Measurements from ENCODE around the gene PXN.
A peak's percentile ranks its signal among the peaks of the same experiment; 100 is the strongest.
"Not testable (repeated sequence)": the region's sequence is repeated elsewhere in the genome, so short reads cannot be mapped to it uniquely, and the experiment has no call there.

The PXN gene

GRCh38 chr12:120261951-120262851, 3.3 kb downstream of the PXN start:
- no peak for DNase-seq

DNA sequence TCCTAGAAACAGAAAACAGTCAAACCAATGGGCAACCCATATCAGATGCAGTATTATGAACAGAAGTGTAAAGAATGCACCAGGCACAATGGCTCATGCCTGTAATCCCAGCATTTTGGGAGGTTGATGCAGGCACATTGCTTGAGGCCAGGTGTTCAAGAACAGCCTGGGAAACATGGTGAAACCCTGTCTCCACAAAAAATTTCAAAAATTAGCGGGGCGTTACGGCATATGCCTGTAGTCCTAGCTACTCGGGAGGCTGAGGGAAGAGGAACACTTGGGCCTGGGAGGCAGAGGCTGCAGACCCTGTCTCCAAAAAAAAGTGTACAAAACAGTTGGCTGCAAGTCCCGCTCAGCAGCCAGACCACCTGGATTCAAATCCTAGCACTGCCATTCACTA, 4.9 kb downstream of the PXN start:
- DNase-seq: no peak

- no peak for DNase-seq
Observed at GRCh38 chr12:120259418-120260202, 5.9 kb downstream of the PXN start.

DNA sequence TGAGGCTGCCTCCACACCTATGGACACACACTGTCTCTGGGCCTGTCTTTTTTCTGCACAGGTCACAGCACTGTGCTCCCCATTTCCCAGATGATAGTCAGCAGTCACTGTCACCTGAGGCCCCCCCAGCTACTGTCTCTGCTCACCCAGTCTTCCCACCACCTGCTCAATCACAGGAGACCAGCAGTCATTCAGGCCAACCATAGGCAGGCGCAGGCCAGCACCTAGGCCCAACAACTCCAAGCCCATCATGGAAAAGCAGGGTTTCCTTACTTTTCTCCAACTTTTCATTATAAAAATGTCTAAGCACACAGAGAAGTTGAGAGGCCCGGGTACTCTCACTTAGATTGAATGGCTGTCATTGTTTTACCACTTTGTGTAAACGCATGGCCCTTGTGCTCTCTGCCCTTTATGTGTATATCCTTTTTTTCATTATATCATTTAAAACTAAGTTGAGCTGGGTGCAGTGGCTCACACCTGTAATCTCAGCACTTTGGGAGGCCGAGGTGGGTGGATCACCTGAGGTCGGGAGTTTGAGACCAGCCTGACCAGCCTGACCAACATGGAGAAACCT, 7.1 kb downstream of the PXN start:
- no peak for DNase-seq

- no peak for DNase-seq
Observed at GRCh38 chr12:120257041-120257821, 8.3 kb downstream of the PXN start.

- no peak for DNase-seq
Observed at GRCh38 chr12:120254809-120255208, 10.7 kb downstream of the PXN start.

DNA sequence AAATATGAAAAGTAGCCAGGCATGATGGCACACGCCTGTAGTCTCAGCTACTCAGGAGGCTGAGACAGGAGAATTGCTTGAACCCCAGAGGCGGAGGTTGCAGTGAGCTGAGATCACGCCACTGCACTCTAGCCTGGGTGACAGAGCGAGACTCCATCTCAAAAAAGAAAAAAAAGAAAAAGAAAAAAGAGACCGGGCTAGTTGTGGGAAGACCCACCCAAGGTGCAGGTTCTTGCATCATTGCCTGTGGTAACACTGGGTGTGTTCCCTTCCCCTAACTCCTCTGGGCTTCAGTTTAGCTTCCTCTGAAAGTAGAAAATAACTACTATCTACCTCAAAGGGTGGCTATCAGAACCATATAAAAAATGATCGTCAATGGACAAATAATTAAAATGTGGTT, 12.2 kb downstream of the PXN start:
- peak; percentile 70 to 74 for DNase-seq

DNA sequence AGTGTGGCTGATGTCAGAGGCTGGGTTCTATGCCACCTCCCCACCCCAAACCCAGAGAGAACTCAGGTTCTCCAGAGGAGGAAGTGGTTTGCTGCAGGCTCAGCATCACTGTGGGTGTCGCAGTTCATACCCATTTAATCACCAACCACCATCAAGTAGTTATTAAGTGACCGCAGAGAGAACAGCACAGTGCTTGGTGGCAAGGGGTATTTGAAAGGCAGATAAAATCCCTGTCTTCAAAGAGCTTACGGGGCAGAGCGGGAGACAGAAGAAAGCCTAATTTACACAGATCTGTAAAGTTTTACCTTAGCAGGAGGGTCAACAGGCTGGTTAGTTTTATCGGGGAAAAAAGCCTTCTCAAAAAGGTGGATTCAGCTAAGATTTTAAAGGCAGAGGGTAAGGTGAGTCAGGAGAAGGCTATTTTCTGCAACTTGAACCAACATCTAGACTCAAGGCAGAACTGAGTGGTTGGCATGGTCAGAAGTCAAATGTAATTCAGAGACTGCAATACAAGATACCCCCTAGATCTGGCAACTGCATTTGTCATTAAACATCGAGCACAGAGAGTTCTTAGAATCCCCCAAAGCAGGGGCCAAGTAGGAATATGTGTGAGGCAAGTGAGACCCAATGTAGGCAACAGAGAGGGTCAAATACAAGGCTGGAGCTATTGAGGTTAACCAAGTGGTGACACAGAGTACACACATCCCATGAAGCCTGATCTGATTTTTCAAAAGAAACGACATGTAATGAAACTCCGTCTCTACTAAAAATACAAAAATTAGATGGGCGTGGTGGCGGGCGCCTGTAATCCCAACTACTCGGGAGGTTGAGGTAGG, 13.2 kb downstream of the PXN start:
- peak; percentile 87 for DNase-seq

DNA sequence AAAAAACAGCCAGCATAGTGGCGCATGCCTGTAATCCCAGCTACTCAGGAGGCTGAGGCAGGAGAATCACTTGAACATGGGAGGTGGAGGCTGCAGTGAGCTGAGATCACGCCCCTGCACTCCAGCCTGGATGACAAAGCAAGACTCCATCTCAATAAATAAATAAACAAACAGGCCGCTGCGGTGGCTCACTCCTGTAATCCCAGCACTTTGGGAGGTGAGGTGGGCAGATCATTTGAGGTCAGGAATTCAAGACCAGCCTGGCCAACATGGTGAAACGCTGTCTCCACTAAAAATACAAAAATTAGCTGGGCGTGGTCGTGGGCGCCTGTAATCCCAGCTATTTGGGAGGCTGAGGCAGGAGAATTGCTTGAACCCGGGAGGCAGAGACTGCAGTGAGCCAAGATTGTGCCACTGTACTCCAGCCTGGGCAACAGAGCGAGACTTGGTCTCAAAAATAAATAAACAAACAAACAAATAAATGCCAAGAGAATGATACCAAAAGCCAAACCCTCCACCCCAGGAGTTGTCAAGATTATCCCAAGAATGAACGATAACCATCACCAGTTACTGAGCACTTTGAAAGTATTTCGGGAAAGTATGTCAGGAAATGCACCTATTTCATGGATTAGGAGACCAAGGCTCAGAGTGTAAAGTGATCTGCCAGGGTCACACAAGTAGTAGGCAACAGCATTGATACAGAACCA, 14.0 kb downstream of the PXN start:
- DNase-seq: not testable (repeated sequence)

- DNase-seq: peak; percentile 48 to 62
Observed at GRCh38 chr12:120249875-120250795, 15.4 kb downstream of the PXN start.

GRCh38 chr12:120249266-120249874, 16.2 kb downstream of the PXN start:
- DNase-seq: no peak

DNA sequence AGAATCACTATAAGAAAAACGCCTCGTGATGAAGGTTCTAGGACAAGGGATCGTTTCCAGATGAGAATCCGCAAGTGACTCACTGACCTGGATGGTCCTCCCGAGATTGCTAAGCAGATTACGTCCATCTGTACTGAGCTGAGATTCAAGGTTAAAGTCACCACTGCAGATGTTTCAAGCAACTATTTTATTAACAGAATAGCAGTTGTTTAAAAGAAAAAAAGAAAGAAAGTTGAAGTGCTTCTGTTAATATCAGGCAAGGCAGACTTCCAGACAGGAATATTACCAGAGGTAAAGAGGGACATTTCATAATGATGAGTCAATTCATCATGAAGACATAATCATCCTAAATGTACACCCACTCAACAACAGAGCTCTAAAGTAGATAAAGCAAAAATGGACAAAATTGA, 17.9 kb downstream of the PXN start:
- no peak for DNase-seq

DNA sequence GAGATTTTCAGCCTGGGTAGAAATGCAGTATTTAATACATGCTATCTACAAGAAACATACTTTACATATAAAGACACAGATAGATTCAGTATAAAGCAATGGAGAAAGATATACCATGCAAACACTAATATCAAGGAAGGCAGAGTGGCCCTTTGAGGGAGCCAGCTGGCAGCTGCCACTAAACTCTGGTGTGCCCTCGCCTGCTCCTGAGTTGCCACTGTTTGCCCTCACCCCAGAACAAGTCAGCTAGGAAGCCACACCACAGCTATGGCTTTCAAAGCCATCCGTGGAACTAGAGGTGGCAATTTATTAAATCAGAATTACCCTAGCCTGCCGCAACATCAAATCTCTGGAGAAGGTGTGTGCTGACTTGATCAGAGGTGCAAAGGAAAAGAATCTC, 18.3 kb downstream of the PXN start:
- DNase-seq: no peak

DNA sequence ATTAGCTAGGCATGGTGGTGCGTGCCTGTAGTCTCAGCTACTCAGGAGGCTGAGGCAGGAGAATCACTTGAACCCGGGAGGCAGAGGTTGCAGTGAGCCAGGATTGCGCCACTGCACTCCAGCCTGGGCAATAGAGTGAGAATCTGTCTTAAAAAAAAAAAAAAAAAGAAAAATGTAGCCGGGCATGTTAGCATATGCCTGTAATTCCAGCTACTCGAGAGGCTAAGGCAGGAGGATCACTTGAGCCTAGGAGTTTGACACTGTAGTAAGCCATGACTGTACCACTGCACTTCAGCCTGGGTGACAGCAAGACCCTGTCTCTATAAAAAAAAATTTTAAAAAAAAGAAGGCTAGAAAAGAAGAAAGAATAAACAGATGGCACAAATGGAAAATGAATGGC, 18.8 kb downstream of the PXN start:
- not testable (repeated sequence) for DNase-seq

DNA sequence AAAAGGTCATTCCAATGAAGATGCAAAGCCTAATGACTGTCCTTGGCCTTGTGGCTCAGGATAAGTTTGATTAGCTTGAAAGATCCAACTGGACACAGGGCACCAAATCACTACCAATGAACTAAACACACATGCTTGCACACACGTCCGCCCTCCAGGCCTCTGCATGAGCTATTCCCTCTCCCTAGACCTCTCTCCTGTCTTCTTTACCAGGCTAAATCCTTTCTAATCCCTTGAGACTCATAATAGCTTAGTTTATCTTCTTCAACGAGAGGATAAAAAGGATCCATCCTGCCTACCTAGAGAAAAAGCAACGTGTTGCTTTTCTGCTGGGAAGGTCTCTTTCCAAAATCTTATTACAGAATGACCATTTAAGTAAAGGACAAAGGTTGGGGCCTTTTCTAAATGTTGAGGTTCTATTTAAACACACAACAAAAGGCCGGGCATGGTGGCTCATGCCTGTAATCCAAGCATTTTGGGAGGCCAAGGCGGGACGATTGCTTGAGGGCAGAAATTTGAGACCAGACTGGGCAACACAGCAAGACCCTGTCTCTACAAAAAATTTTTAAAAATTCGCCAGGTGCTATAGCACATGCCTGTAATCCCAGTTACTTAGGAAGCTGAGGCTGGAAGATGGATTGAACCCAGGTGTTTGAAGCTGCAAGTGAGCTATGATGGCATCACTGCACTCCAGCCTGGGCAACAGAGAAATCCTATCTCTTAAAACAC, 22.4 kb downstream of the PXN start:
- DNase-seq: no peak

- no peak for DNase-seq
Observed at GRCh38 chr12:120242275-120242799, 23.2 kb downstream of the PXN start.

- no peak for DNase-seq
Observed at GRCh38 chr12:120241561-120242274, 23.8 kb downstream of the PXN start.

GRCh38 chr12:120240495-120240833, 25.1 kb downstream of the PXN start:
- DNase-seq: no peak

Data from CD4-positive, alpha-beta T cell treated with Interleukin-1 beta for 1 hour (primary cell).